ENCODE data around the gene TIAM1.

Gene TIAM1

DNA sequence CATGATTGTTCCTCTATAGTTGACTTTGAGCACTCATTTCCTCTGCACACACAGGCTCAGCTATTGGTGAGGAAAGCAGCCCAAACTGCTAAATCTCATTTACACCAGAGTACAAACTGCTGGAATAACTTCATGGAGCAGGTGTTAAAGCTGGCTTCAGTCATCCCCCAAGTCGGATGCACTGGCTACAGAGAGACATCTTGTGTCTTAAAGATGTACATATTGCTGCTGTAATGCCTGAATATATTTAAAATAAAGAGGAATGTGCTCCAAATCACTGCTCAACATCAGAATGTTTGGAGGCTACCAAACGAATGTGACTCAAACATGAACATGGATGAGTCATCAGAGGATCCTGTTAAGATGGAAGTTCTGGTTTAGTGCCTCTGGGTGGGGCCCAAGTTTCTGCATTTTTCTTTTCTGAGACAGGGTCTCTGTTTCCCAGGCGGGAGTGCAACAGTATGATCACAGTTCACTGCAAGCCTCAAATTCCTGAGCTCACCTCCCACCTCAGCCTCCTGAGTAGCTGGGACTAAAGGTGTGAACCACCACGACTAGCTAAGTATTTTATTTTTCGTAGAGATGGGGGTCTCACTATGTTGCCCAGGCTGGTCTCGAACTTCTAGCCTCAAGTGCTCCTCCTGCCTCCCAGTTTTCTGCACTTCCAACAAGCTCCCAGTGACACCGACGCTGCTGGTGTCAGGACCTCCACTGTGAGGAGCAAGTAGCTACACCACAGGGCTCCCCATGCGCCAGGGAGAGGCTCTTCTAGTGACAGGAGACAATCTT is 226.7 kb downstream of the TIAM1 start:
- no peak for DNase-seq

DNA sequence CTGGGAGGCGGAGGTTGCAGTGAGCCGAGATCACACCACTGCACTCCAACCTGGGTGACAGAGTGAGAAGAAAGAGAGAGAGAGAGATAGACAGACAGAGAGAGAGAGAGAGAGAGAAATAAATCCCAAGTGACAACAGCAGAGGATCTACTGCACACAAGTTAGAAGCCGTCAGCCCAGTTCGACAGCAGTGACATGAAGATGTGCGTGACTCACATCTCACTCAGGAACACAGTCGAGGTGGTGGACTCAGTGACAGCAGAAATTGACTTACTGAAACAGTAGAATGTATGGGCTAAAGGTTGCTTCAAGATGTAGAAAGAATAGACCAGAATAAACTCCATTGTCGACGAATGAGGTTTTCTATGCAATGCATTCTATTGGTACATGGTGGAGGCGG is 228.8 kb downstream of the TIAM1 start:
- DNase-seq, result no peak

DNA sequence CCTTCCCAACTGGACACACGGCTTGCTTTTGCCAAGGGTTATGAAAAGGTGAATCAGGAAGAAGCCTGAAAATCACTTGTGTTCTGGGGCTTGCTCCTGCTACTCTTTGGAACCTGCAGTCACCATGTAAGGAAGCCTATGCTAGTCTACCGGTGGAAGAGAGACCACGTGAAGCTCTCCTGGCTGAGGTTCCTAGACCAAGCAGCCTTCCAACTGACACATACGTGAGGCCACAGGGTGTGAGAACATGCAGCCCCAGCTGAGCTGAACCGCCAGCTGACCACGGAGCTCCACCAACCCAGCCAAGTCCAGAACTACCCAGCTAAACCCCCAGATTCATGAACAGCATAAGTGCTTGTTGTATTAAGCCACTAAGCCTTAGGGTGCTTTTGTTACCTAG is 233.0 kb downstream of the TIAM1 start:
- DNase-seq, result no peak

DNA sequence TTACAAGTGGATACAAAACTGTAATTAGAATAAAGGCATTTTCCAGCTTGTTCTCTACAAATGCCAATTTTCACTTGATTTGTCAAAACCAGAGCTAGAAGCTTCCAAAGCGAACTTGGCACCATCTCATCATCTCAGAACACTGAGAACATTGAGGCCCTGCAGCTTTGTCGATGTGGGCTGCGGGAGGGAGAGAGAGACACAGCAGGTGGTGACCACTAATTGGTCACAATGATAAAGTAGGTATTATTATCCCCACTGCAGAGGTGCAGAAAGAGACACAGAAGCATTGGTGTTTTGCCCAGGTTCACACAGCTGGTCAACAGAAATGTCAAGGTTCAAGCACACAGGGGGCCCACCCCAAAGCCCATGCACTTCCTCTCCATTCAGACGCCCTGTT is 233.6 kb downstream of the TIAM1 start:
- no peak for DNase-seq

DNA sequence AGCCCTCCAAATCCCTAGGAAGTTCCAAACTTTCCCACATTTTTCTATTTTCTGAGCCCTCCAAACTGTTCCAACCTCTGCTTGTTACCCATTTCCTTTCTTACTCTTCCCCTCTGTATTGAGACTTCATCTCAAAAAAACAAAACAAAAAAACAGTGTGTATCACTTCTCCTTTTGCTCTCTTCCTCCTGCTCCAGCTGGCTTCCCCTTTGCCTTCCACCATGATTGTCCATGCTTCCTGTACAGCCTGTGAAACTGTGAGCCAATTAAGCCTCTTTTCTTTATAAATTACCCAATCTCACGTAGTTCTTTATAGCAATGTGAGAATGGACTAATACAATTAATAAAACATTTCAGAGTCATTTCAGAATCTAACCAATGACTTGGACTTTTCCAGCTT is 236.2 kb downstream of the TIAM1 start:
- no peak for DNase-seq

DNA sequence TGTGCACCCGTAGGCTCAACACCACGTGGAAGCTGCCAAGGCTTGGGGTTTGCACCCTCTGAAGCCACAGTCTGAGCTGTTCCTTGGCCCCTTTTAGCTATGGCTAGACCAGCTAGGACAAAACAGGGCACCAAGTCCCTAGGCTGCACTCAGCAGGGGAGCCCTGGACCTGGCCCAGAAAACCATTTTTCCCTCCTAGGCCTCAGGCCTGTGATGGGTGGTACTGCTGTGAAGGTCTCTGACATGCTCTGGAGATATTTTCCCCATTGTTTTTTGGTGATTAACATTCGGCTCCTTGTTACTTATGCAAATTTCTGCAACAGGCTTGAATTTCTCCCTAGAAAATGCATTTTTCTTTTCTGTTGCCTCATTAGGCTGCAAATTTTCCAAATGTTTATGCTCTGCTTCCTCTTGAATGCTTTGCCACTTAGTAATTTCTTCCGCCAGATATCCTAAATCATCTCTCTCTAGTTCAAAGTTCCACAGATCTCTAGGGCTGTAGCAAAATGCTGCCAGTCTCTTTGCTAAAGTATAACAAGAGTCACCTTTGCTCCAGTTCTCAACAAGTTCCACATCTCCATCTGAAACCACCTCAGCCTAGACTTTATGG is 236.8 kb downstream of the TIAM1 start:
- no peak for DNase-seq

DNA sequence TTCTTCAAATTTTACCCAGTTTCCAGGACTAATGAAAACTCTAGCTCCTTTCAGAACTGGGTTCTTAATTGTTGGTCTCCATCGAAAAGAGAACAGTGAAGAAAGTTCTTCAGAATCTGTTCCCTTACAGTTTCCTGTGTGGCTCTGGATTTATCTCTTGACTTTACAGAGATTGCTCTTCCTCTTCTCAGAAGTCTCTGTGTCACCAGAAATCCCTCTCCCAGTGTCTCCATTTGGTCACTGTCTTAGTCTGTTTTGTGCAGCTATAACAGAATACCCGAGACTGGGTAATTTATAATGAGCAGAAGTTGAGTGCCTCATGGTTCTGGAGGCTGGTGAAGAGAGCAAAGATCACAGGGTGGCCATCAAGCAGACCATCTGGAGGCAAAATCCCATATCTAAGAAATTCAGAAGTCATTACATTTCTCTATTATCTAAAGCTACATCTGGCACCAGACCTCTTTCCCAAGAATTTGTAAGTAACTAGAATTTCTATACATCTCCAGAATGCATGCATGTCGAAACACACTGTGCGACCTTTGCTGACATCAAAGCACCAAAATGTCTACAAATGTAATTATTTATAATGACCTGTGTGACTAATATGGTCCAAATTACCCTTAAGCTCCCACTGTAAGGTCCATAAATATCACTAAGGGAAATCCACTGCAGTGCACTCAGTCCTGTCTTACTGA is 240.3 kb downstream of the TIAM1 start:
- no peak for DNase-seq

DNA sequence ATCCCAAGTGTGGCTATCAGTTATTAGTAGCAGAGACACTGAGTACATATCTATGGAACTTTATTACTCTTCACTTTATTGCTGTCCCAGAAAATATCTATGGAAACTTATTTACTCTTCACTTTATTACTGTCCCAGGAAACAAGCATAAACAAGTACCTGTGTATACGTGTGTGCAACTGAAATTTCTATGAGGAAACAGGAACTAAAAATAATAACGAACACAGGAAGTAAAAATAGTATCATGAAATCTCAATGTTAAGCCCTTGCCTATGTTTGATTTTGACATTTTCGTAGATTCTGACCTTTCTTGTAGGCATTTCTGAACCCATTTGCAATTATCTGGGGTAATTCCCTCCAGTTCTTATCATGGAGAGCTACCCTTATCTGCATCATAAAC is 240.9 kb downstream of the TIAM1 start:
- DNase-seq, result no peak

DNA sequence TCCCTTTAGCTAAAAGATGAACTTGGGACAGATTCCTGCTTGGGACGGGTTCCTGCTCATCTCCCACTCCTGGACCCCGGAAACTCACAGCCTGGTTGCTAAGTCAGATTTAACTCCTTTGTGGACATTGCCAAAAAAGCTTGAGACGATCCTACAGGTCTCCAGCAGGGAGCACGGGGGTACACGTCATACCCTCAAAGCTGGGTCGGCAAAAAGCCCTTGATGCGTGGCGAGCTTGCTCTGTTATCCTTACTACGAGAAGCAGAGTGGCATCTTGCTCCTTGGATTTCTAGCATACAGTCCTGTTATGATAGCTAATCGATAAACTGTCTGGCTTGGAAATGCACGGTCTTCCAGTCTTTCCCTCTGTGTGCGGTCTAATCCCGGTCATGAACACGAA is 244.9 kb downstream of the TIAM1 start:
- DNase-seq, result no peak

DNA sequence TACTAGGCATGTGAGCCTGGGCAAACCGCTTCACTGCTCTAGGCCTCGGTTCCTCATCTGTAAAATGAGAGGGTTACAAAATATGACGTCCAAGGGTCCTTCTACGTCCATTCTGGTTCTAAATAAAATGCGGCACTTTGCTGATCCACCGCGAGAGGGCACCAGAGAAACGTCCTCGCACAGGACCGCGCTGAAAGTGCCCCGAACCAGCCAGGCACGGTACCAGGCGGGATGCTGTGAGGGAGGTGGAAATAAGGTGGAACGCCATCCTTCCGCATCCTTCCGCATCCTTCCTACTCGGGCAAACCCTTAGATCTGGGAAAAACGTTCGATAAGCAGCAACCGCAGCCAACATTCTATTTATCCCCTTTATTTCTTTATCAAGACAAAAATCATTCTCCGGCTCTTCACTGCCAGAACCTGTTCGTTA is 245.5 kb downstream of the TIAM1 start:
- peak; percentile 30 for DNase-seq

DNA sequence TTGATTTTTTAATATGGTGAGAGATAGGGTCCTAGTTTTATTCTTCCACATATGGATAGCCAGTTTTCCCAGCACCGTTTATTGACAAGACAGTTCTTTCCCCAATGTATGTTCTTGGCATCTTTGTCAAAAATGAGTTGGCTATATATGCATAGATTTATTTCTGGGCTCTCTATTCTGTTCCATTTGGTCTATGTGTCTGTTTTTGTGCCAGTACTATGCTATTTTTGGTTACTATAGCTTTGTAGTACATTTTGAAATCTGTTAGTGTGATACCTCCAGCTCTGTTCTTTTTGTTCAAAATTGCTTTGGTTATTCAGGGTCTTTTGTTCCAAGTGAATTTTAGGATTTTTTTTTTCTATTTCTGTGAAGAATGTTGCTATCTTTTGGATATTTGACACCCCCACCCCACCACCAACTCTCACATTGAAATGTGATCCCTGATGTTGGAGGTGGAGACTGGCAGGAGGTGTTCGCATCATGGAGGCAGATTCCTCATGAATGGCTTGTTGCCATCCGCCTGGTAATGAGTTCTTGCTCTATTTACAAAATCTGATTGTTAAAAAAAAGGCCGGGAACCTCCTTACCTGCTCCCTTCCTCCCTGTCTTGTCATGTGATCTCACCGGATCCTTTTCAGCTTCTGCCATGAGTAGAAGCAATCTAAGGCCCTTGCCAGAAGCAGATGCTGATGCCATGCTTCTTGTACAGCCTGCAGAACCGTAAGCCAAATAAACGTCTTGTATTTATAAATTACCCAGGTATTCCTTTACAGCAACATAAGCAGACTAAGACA is 251.0 kb downstream of the TIAM1 start:
- no peak for DNase-seq

DNA sequence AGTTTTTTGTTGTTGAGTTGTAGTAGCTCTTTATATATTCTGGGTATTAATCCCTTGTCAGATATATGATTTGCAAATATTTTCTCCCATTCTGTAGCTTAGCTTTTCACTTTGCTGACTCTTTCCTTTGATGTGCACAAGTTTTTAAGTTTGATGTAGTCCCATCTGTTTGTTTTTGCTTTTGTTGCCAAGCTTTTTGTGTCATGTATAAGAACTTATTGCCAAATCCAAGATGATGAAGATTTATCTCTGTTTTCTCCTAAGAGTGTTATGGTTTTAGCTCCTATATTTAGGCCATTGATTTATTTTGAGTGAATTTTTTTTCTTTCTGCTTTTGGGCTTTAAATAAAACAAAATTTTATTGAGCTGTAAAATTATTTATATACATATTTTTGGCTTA is 253.7 kb downstream of the TIAM1 start:
- DNase-seq, result no peak

DNA sequence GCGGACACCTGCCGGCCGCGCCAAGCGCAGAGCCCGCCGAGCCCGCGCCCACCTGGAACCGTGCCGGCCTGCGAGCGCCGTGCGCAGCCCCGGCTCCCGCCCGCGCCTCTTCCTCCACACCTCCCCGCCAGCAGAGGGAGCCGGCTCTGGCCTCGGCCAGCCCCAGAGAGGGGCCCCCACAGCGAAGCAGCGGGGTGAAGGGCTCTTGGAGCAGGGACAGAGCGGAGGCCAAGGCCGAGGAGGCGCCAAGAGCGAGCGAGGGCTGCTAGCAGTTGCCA is 255.6 kb downstream of the TIAM1 start:
- no peak for DNase-seq

DNA sequence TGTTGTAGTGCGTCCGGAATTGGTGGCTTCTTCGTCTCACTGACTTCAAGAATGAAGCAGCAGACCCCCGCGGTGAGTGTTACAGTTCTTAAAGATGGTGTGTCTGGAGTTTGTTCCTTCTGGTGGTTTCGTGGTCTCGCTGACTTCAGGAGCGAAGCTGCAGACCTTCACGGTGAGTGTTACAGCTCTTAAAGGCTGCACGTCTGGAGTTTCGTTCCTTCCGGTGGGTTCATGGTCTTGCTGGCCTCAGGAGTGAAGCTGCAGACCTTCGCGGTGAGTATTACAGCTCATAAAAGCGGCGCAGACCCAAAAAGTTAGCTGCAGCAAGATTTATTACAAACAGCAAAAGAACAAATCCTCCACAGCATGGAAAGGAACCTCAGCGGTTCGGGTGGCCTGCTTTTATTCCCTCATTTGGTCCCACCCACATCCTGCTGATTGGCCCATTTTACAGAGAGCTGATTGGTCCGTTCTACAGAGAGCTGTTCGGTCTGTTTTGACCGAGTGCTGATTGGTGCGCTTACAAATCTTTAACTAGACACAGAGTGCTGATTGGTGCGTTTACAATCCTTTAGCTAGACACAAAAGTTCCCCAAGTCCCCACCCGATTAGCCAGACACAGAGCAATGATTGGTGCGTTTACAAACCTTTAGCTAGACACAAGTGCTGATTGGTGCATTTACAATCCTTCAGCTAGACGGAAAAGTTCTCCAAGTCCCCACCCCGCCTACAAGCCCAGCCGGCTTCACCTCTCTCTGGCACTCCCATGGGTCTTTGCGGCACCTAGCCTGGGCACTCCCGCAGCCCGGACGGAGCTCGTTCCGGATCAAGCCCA is 256.2 kb downstream of the TIAM1 start:
- no peak for DNase-seq

DNA sequence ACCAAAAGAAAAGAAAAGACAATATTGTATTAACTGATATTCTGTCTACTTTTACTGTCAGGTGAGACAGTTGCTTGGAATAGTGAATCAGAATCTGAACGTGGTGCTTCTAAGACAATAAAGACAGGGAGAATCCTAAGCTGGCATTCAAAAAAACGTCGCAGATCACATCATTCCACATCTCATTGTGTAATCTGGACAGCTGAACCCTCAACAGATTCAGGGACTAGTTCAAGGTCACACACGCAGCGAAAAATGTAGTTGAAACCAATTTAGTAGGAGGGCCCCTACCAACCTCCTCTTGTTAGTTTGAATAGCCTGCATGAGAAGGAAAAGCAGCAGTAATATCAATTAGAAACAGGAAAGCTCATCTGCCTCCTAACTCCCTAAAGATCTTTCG is 259.4 kb downstream of the TIAM1 start:
- DNase-seq, result no peak

DNA sequence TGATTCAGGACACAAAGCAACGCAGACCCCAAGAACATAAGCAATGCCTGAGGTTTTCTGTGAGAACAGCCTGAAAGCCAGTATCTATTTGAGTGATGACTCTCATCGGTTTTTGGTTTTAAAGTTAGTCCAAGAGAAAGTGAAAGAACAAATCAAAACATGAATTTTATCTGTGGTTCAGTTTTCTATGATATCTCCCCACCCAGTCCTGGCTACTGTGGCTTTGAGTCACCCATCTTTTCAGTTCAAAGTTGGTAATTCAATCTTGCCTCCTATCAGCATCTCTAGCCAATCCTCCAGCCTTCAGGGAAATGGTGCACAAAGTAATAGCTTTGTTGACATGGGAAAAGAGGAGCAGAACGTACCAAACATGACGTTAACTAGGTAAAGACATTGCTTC is 265.3 kb downstream of the TIAM1 start:
- DNase-seq, result no peak

DNA sequence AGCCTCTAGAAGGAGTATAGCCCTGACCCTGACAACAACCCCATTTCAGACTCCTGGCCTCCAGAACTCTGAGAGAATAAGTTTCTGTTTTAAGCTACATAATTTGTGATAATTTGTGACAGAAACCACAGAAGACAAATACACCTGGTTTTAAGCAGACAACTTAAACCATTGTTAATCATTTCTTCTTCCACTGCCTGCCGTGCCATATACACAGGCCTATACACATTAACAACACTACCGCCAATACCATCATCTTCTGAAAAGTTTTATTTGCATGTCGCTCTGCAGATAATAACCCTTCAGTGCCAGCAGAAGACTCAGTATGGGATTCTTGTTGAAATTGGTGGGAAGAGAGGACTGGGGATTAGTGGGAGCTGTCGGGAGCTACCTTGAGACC is 265.8 kb downstream of the TIAM1 start:
- DNase-seq, result no peak

DNA sequence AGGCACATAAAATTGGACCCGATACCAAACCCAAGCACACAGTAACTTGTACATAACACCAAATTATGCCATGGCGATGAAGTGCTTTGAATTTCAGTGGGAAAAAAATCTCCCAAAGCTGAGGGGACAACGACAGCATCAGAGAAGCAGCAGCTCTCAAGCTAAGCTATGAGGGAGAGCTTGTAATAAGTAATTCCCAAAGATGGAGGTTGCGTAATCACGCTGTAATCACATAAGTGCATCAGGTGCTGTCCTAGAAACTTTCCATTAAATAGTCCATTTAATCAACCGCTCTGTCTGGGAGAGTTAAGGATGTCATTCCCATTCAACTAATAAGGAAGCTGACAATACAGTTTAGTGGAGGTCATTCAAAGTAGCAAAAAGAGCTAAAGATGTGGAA is 268.2 kb downstream of the TIAM1 start:
- no peak for DNase-seq

DNA sequence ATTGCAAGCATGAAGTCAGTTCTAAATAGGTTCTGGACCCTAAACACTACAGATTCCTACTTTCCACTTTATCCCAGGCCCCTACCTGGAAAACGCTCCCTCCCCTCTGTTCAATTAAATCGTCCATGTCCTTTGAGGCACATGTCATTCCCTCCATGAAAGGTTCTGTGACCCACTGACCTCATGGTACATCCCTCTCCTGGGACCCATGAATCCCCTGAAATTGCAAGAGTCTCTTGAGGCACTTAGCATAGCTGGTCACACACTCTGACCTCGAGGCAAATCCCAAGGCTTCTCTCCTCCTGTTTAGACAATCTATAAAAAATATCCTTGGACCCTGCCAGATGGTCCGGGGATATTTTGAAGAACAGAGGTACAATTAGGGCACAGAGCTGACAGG is 271.5 kb downstream of the TIAM1 start:
- DNase-seq, result no peak
